Endodermal cell (in vitro differentiated cells): Measurements from ENCODE around the gene B4GALNT1. TPM values are rescaled to one million over a fixed set of nuclear protein-coding genes. Genes with fewer than 3 reads are reported as not detected.
A peak's percentile ranks its signal among the peaks of the same experiment; 100 is the strongest.

Experiments
- DNase-seq: peaks from one replicate; pipeline ENCODE4 v3.0.0-alpha.2; 2017
- H3K27ac ChIP-seq: 2 replicates; pipeline ENCODE4 v1.5.1; 2013; ENCODE audit warnings: mild to moderate bottlenecking, low read depth, low read length, moderate library complexity
- H3K27me3 ChIP-seq: 2 replicates; pipeline ENCODE4 v1.6.1; 2013; ENCODE audit warnings: mild to moderate bottlenecking, low read length, moderate library complexity; ENCODE audit not compliant: insufficient read depth, control insufficient read depth, poor library complexity, severe bottlenecking
- H3K36me3 ChIP-seq: 2 replicates; pipeline ENCODE4 v1.7.0; 2013; ENCODE audit warnings: mild to moderate bottlenecking, low read length, moderate library complexity; ENCODE audit not compliant: control insufficient read depth, insufficient read depth
- H3K4me1 ChIP-seq: one replicate; pipeline ENCODE4 v1.7.0; 2013; ENCODE audit warnings: low read length; ENCODE audit not compliant: control insufficient read depth, insufficient read depth
- H3K4me3 ChIP-seq: 2 replicates; pipeline ENCODE4 v1.5.1; 2013; ENCODE audit warnings: mild to moderate bottlenecking, low read length, moderate library complexity
- H3K9ac ChIP-seq: 2 replicates; pipeline ENCODE4 v1.6.1; 2013; ENCODE audit warnings: mild to moderate bottlenecking, low read length, moderate library complexity; ENCODE audit not compliant: poor library complexity, severe bottlenecking; ENCODE audit errors: extremely low read depth
- H3K9me3 ChIP-seq: 2 replicates; pipeline ENCODE4 v1.6.1; 2013; ENCODE audit warnings: mild to moderate bottlenecking, low read length, moderate library complexity; ENCODE audit not compliant: control insufficient read depth
- H3K27ac Mint-ChIP-seq: 2 replicates; pipeline ENCODE4 v1.8.0; 2020; ENCODE audit warnings: mixed read lengths
- H3K27me3 Mint-ChIP-seq: 2 replicates; pipeline ENCODE4 v1.8.0; 2021; ENCODE audit warnings: mild to moderate bottlenecking, mixed read lengths; ENCODE audit not compliant: insufficient read depth
- H3K36me3 Mint-ChIP-seq: 2 replicates; pipeline ENCODE4 v1.8.0; 2020; ENCODE audit warnings: low read depth, mixed read lengths
- H3K4me1 Mint-ChIP-seq: 2 replicates; pipeline ENCODE4 v1.8.0; 2020; ENCODE audit warnings: mixed read lengths
- H3K4me3 Mint-ChIP-seq: 2 replicates; pipeline ENCODE4 v1.8.0; 2020; ENCODE audit warnings: mild to moderate bottlenecking, moderate library complexity, mixed read lengths
- H3K9me3 Mint-ChIP-seq: 2 replicates; pipeline ENCODE4 v1.8.0; 2020; ENCODE audit warnings: mild to moderate bottlenecking, mixed read lengths
- CTCF ChIP-seq: fragments of 200-600 bp; sonication (generic); conservative IDR thresholded peaks from 2 replicates; pipeline ENCODE4 v1.5.0; 2021; ENCODE audit warnings: antibody characterized with exemption, mild to moderate bottlenecking
- WGBS, 2 experiments: methylation state at CpG; one replicate each; pipeline versions ENCODE4 v1.1.5 to v1.1.7; 2013; ENCODE audit warnings: missing lambda C conversion rate in 2 of 2, mixed read lengths in 1 of 2; ENCODE audit not compliant: insufficient coverage in 1 of 2, insufficient read length in 1 of 2; 5-methylcytosine and 5-hydroxymethylcytosine counted together
- total RNA-seq, 2 donors: library from RNA; stranded (reverse); fragmentation: NEBNext Ultra II Directional in 1 of 2; extraction: Animal tissue kit (Norgen Biotek cat#: 25700) in 1 of 2; gene quantifications; 2 replicates in 1 of 2; 3 replicates in 1 of 2; pipeline ENCODE4 v1.2.1, GENCODE V29; 2021

Gene B4GALNT1
- total RNA-seq, 2 donors from 2014 or later, result 0.49 to 0.66 TPM

GRCh38 chr12:57604454-57604991 lies 28.5 kb downstream of the B4GALNT1 start, which contains the start of gene DTX3:
Gene DTX3 (plus strand): TSS chr12:57604824. CDS start chr12:57606518, 1,694 bp downstream.
- Histone ChIP-seq H3K27me3 (peaks cover 3% of the 10 kb centered on the region), H3K4me3 (peak within 1 kb of the TSS; percentile 85), H3K27ac (peak within 1 kb of the TSS; percentile 68), H3K4me1 (peaks cover 7% of the 10 kb centered on the region), H3K36me3 (peaks cover 39% of the 10 kb centered on the region), H3K9ac (peak within 1 kb of the TSS; percentile 60), H3K9me3 (no peaks in the 10 kb centered on the region)
- WGBS, 2 experiments, result 3% methylated on average over 19 of the region's 36 CpGs; no CpG with 5 or more reads in 1 of the 2 experiments
- peak; percentile 87 for DNase-seq
- Mint-ChIP-seq H3K9me3 (no peaks in the 10 kb centered on the region), H3K4me1 (peaks cover 23% of the 10 kb centered on the region), H3K4me3 (peak within 1 kb of the TSS; percentile 83), H3K36me3 (peaks cover 46% of the 10 kb centered on the region), H3K27ac (peak within 1 kb of the TSS; percentile 95), H3K27me3 (peaks cover 5% of the 10 kb centered on the region)
- TF ChIP-seq CTCF, result no peak

- Mint-ChIP-seq H3K9me3 (no peaks in the 10 kb centered on the region), H3K4me1 (peaks cover 18% of the 10 kb centered on the region), H3K27me3 (no peaks in the 10 kb centered on the region), H3K36me3 (peaks cover 51% of the 10 kb centered on the region), H3K27ac (peak overlapping the region; percentile 95), H3K4me3 (peak overlapping the region; percentile 83)
- H3K9ac ChIP-seq, result peak overlapping the region; percentile 60
- no peaks in the 10 kb centered on the region for H3K27me3 ChIP-seq
- peaks cover 7% of the 10 kb centered on the region for H3K4me1 ChIP-seq
- H3K9me3 ChIP-seq, result no peaks in the 10 kb centered on the region
- peak overlapping the region; percentile 82 for H3K4me3 ChIP-seq
- no peak overlapping the region for H3K27ac ChIP-seq
- WGBS, 2 experiments, result 36% methylated on average over 4 of the region's 6 CpGs; no CpG with 5 or more reads in 1 of the 2 experiments
- peak; percentile 83 for DNase-seq
- TF ChIP-seq CTCF, result no peak
- H3K36me3 ChIP-seq, result peaks cover 45% of the 10 kb centered on the region
Measured at GRCh38 chr12:57603815-57604453, 29.1 kb downstream of the B4GALNT1 start.

- no peak overlapping the region for H3K27ac ChIP-seq
- Mint-ChIP-seq H3K27ac (peak overlapping the region; percentile 95), H3K27me3 (no peaks in the 10 kb centered on the region), H3K4me3 (peak overlapping the region; percentile 83), H3K9me3 (no peaks in the 10 kb centered on the region), H3K4me1 (peaks cover 18% of the 10 kb centered on the region), H3K36me3 (peaks cover 51% of the 10 kb centered on the region)
- peaks cover 46% of the 10 kb centered on the region for H3K36me3 ChIP-seq
- H3K27me3 ChIP-seq, result no peaks in the 10 kb centered on the region
- no peak for DNase-seq
- TF ChIP-seq CTCF, result no peak
- no peak overlapping the region for H3K4me3 ChIP-seq
- H3K9ac ChIP-seq, result no peak overlapping the region
- H3K9me3 ChIP-seq, result no peaks in the 10 kb centered on the region
- H3K4me1 ChIP-seq, result peaks cover 7% of the 10 kb centered on the region
- 82 to 92% methylated on average over 2 of the region's 2 CpGs for WGBS, 2 experiments
Measured at GRCh38 chr12:57603324-57603723, 29.7 kb downstream of the B4GALNT1 start.
